ENCODE data around the gene RAB26. TPM values are rescaled to one million over a fixed set of nuclear protein-coding genes. Genes with fewer than 3 reads are reported as not detected.
"Not testable (repeated sequence)": the region's sequence is repeated elsewhere in the genome, so short reads cannot be mapped to it uniquely, and the experiment has no call there.

Gene RAB26
- total and polyA plus RNA-seq, 2 of the 13 experiments (the other 11 are each of a cell fraction or from before 2014, with no cell fraction given) = 0.86 to 3.6 TPM

- POLR2A ChIA-PET; H3K27ac ChIP-seq (ENCODE audit: extremely low read length, insufficient read depth, low read length); H3K4me3 ChIP-seq (replicated peaks in 1 of 3; ENCODE audit: insufficient read depth in 1 of 3, low read depth in 2 of 3, low read length in 3 of 3); H3K9me3 ChIP-seq (ENCODE audit: low read length); H3K4me1 ChIP-seq (ENCODE audit: insufficient read depth, low read length); ATAC-seq; H3K27me3 ChIP-seq (ENCODE audit: control insufficient read depth in 1 of 2, insufficient read depth in 2 of 2, low read length in 2 of 2); in situ Hi-C loops (cut with HindIII; ENCODE audit: extremely low pct_ligation_motif_present, low pct_unique_long_range_greater_than_20kb); H3K9ac ChIP-seq (ENCODE audit: insufficient read depth, low read depth, low read length); DNase-seq (ENCODE audit: low spot score); BruUV-seq (replicated peaks); H3K36me3 ChIP-seq (replicated peaks in 1 of 2; ENCODE audit: control insufficient read depth in 1 of 2, insufficient read depth in 2 of 2, low read length in 2 of 2); H3K4me2 ChIP-seq (ENCODE audit: low read depth, low read length); H2AFZ ChIP-seq (ENCODE audit: low read length); H4K20me1 ChIP-seq (ENCODE audit: insufficient read depth, low read length); CTCF ChIA-PET (ENCODE audit: low intra/inter-chr PET ratio, low total read pairs); H3K79me2 ChIP-seq (ENCODE audit: insufficient read depth, low read length); intact Hi-C loops (cut with micrococcal nuclease; ENCODE audit: unreplicated experiment); FAIRE-seq: not testable (repeated sequence)
- WGBS (ENCODE audit: low lambda C conversion rate) = 91% methylated on average over 6 of the region's 30 CpGs
These were observed 35.8 kb upstream of the RAB26 start for GRCh38 chr16:2112539-2113106.

GRCh38 chr16:2114225-2114624 is 34.2 kb upstream of the RAB26 start:
- H3K4me1 ChIP-seq (ENCODE audit: insufficient read depth, low read length); CTCF ChIA-PET (ENCODE audit: low intra/inter-chr PET ratio, low total read pairs); H3K4me2 ChIP-seq (ENCODE audit: low read depth, low read length); H3K9me3 ChIP-seq (ENCODE audit: low read length); intact Hi-C loops (cut with micrococcal nuclease; ENCODE audit: unreplicated experiment); FAIRE-seq; H2AFZ ChIP-seq (ENCODE audit: low read length); ATAC-seq; H4K20me1 ChIP-seq (ENCODE audit: insufficient read depth, low read length); H3K9ac ChIP-seq (ENCODE audit: insufficient read depth, low read depth, low read length); BruUV-seq (replicated peaks); in situ Hi-C loops (cut with HindIII; ENCODE audit: extremely low pct_ligation_motif_present, low pct_unique_long_range_greater_than_20kb); H3K79me2 ChIP-seq (ENCODE audit: insufficient read depth, low read length); POLR2A ChIA-PET; DNase-seq (ENCODE audit: low spot score); H3K27ac ChIP-seq (ENCODE audit: extremely low read length, insufficient read depth, low read length); H3K27me3 ChIP-seq (ENCODE audit: control insufficient read depth in 1 of 2, insufficient read depth in 2 of 2, low read length in 2 of 2); H3K4me3 ChIP-seq (replicated peaks in 1 of 3; ENCODE audit: insufficient read depth in 1 of 3, low read depth in 2 of 3, low read length in 3 of 3); H3K36me3 ChIP-seq (replicated peaks in 1 of 2; ENCODE audit: control insufficient read depth in 1 of 2, insufficient read depth in 2 of 2, low read length in 2 of 2): not testable (repeated sequence)
- WGBS (ENCODE audit: low lambda C conversion rate) = 97% methylated on average over 8 of the region's 26 CpGs

GRCh38 chr16:2114885-2115590 is 33.4 kb upstream of the RAB26 start:
- H3K36me3 ChIP-seq (replicated peaks in 1 of 2; ENCODE audit: control insufficient read depth in 1 of 2, insufficient read depth in 2 of 2, low read length in 2 of 2); FAIRE-seq; H3K4me3 ChIP-seq (replicated peaks in 1 of 3; ENCODE audit: insufficient read depth in 1 of 3, low read depth in 2 of 3, low read length in 3 of 3); ATAC-seq; BruUV-seq (replicated peaks); H4K20me1 ChIP-seq (ENCODE audit: insufficient read depth, low read length); H3K27me3 ChIP-seq (ENCODE audit: control insufficient read depth in 1 of 2, insufficient read depth in 2 of 2, low read length in 2 of 2); H2AFZ ChIP-seq (ENCODE audit: low read length); DNase-seq (ENCODE audit: low spot score); POLR2A ChIA-PET; CTCF ChIA-PET (ENCODE audit: low intra/inter-chr PET ratio, low total read pairs); H3K27ac ChIP-seq (ENCODE audit: extremely low read length, insufficient read depth, low read length); H3K4me1 ChIP-seq (ENCODE audit: insufficient read depth, low read length); intact Hi-C loops (cut with micrococcal nuclease; ENCODE audit: unreplicated experiment); H3K9me3 ChIP-seq (ENCODE audit: low read length); in situ Hi-C loops (cut with HindIII; ENCODE audit: extremely low pct_ligation_motif_present, low pct_unique_long_range_greater_than_20kb); H3K4me2 ChIP-seq (ENCODE audit: low read depth, low read length); H3K9ac ChIP-seq (ENCODE audit: insufficient read depth, low read depth, low read length); H3K79me2 ChIP-seq (ENCODE audit: insufficient read depth, low read length): not testable (repeated sequence)
- WGBS (ENCODE audit: low lambda C conversion rate) = 93% methylated on average over 20 of the region's 34 CpGs
